Measurements from ENCODE around the gene BRCC3.

BRCC3 gene

GRCh38 chrX:155148724-155149537 is 77.6 kb downstream of the BRCC3 start:
- peak; percentile 36 for DNase-seq

DNA sequence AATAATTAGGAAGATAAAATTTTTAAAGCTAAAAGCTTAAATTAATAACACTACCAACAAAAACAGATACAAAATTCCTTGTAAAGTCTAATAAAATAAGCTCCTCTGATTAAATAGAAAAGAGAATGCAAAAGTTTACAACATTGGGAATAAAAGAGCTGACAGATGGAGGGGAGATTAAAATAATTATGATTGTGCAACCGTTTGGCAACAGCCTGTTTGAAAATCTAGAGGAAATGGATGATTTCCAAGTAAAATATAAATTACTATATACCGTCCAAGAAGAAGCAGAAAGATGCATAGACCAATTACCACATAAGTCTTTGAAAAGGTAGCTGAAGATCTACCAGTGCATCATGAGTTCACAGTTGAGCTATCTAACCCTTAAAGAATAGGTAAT is 98.6 kb downstream of the BRCC3 start:
- DNase-seq, result no peak
